ENCODE data around the gene NACC2.

Gene NACC2

GRCh38 chr9:136110082-136111061 lies 15.3 kb upstream of the NACC2 start:
- peak overlapping the region; percentile 17 for H3K4me3 ChIP-seq (ENCODE audit: control insufficient read depth, low read depth, low read length)
- TF ChIP-seq, protein P1, sequence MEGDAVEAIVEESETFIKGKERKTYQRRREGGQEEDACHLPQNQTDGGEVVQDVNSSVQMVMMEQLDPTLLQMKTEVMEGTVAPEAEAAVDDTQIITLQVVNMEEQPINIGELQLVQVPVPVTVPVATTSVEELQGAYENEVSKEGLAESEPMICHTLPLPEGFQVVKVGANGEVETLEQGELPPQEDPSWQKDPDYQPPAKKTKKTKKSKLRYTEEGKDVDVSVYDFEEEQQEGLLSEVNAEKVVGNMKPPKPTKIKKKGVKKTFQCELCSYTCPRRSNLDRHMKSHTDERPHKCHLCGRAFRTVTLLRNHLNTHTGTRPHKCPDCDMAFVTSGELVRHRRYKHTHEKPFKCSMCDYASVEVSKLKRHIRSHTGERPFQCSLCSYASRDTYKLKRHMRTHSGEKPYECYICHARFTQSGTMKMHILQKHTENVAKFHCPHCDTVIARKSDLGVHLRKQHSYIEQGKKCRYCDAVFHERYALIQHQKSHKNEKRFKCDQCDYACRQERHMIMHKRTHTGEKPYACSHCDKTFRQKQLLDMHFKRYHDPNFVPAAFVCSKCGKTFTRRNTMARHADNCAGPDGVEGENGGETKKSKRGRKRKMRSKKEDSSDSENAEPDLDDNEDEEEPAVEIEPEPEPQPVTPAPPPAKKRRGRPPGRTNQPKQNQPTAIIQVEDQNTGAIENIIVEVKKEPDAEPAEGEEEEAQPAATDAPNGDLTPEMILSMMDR (conservative IDR thresholded peaks at IDR 0.05; ENCODE audit: control insufficient read depth, insufficient read depth, low read depth, low read length) = peak; percentile 25
- peak; percentile 26 for DNase-seq (ENCODE audit: low read depth)

DNA sequence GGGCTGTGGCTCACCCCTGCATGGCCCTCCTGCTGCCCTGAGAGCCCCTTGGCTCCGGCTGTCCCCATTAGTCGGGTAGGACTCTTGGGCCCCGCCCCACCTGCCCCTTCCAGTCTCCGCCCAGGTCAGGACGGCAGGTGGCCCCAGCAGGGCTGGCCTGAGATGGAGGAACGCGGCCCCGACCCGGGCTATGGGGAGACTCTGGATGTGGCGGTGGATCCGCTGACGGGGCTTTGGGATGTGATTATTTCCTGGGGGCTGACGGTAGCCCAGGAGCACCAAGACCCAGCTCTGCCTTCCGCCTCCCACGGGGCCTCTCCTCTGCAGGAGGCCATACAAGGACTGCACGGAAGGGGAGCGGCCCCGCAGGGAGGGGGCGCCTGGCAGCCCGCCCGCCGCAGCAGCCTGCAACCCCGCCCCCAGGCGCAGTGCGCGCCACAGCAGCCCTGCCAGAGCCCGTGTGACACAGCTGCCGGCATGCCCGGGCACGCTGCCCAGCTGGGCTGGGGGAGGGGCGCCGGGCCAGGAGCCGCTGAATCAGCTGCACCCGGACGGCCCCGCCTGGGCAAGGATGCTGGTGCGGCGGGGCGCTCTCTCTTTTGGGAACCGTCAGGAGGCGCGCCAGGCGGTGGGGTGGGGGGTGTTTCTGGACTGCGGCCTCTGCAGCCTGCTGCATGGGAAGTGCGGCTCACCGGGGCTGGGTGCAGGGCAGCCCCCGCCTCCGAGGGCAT lies 14.4 kb upstream of the NACC2 start:
- peak; percentile 84 for DNase-seq (ENCODE audit: low read depth)
- H3K4me3 ChIP-seq (ENCODE audit: control insufficient read depth, low read depth, low read length) = peak overlapping the region; percentile 17
- TF ChIP-seq, protein P1 (conservative IDR thresholded peaks at IDR 0.05; ENCODE audit: control insufficient read depth, insufficient read depth, low read depth, low read length) = no peak

GRCh38 chr9:136108648-136109266 lies 13.7 kb upstream of the NACC2 start:
- no peak overlapping the region for H3K4me3 ChIP-seq (ENCODE audit: control insufficient read depth, low read depth, low read length)

DNA sequence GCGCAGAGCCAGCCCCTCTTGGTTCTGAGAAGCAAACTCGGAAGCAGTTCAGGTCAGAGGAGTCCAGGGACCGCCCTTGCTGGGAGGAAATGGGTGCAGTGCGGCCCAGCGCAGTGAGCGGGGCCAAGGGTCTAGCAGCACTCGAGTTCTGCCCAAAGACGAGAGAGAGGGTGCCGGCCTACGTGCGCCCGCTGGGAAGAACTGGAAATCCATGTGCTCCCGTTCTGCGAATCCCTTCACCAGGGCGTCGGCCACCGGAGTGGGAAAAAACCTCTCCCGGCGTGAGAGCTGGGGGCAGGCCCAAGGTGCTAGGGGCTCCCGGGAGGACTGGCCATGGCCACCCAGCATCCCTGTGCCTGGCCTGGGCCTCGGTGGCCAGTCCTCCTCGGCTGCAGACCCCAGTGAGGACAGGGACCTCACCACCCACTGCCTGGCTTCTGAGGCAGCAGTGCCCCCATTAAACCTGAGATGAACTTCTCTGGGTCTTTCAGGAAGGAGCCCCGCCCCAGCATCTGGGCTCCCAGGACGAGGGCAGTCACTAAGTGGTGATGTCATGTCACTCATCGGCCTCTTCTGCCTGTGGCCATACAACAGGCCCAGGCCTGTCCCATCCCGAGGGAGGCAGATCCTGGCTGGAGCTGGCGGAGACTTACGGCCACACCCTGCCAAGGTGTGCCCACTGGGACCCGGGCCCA lies 13.0 kb upstream of the NACC2 start:
- no peak for DNase-seq (ENCODE audit: low read depth)
- TF ChIP-seq, protein P1 (conservative IDR thresholded peaks at IDR 0.05; ENCODE audit: control insufficient read depth, insufficient read depth, low read depth, low read length) = no peak
- no peak overlapping the region for H3K4me3 ChIP-seq (ENCODE audit: control insufficient read depth, low read depth, low read length)

More at GRCh38 chr9:136108648-136109266, 13.7 kb upstream of the NACC2 start:
- DNase-seq (ENCODE audit: low read depth) = no peak
- TF ChIP-seq, protein P1 (conservative IDR thresholded peaks at IDR 0.05; ENCODE audit: control insufficient read depth, insufficient read depth, low read depth, low read length) = no peak

- DNase-seq (ENCODE audit: low read depth) = no peak
- TF ChIP-seq, protein P1 (conservative IDR thresholded peaks at IDR 0.05; ENCODE audit: control insufficient read depth, insufficient read depth, low read depth, low read length) = no peak
- H3K4me3 ChIP-seq (ENCODE audit: control insufficient read depth, low read depth, low read length) = no peak overlapping the region
Observed at GRCh38 chr9:136107155-136107952, 12.3 kb upstream of the NACC2 start.

Measured in fibroblast of mammary gland (primary cell).